Lung (tissue), 12 donors: ENCODE data around the gene PTPRD. TPM values are rescaled to one million over a fixed set of nuclear protein-coding genes. Genes with fewer than 3 reads are reported as not detected.

Experiments used
- ATAC-seq: fragments of 200-7000 bp; cut with Tn5 transposase; one replicate; pipeline ENCODE4 v1.9.1; 2020; ENCODE audit warnings: moderate number of reproducible peaks; ENCODE audit not compliant: insufficient read depth, low FRiP score
- DNase-seq, 3 donors: peaks; one replicate each; pipeline ENCODE4 v3.0.0-alpha.2; 2013 to 2017
- H3K27ac ChIP-seq, 2 donors: one replicate each; pipeline ENCODE4 v1.5.1; 2013; ENCODE audit warnings: mild to moderate bottlenecking in 2 of 2, moderate library complexity in 2 of 2, control low read depth in 1 of 2, inconsistent platforms in 1 of 2, low read depth in 1 of 2, low read length in 1 of 2
- H3K27me3 ChIP-seq, 3 donors: one replicate each; pipeline ENCODE4 v1.5.1; 2013; ENCODE audit warnings: low read length in 2 of 3; ENCODE audit not compliant: control insufficient read depth in 3 of 3, insufficient read depth in 3 of 3
- H3K36me3 ChIP-seq, 4 donors: one replicate each; pipeline ENCODE4 v1.5.1; 2013; ENCODE audit warnings: low read length in 4 of 4, mild to moderate bottlenecking in 1 of 4, moderate library complexity in 1 of 4; ENCODE audit not compliant: control insufficient read depth in 4 of 4, insufficient read depth in 4 of 4
- H3K4me1 ChIP-seq, 5 donors: one replicate each; pipeline ENCODE4 v1.5.1; 2013; ENCODE audit warnings: low read length in 5 of 5, mild to moderate bottlenecking in 2 of 5, moderate library complexity in 1 of 5; ENCODE audit not compliant: control insufficient read depth in 5 of 5, insufficient read depth in 5 of 5
- H3K4me3 ChIP-seq: one replicate; pipeline ENCODE4 v1.5.1; 2013; ENCODE audit warnings: mild to moderate bottlenecking, control low read depth, moderate library complexity
- H3K9ac ChIP-seq, 2 donors: one replicate each; pipeline ENCODE4 v1.5.1; 2013; ENCODE audit warnings: low read length in 2 of 2, control low read depth in 1 of 2; ENCODE audit not compliant: insufficient read depth in 1 of 2
- H3K9me3 ChIP-seq, 4 donors: one replicate each; pipeline ENCODE4 v1.5.1; 2013; ENCODE audit warnings: low read length in 3 of 4, mild to moderate bottlenecking in 1 of 4, moderate library complexity in 1 of 4; ENCODE audit not compliant: control insufficient read depth in 4 of 4, insufficient read depth in 3 of 4
- WGBS, 2 donors: extraction: QIAGEN DNeasy Blood & Tissue Kit; methylation state at CpG; one replicate each; pipeline ENCODE4 v1.1.7; 2013; 5-methylcytosine and 5-hydroxymethylcytosine counted together
- polyA plus RNA-seq, 2 donors: library from polyadenylated mRNA; stranded (reverse); fragments of 200-250 nt; gene quantifications; one replicate each; pipeline ENCODE4 v1.2.1, GENCODE V29; 2013
- total RNA-seq, 2 donors: library from RNA; depleted of rRNA in 1 of 2; stranded (reverse); fragments of >200 nt in 1 of 2; gene quantifications; one replicate each; pipeline ENCODE4 v1.2.1, GENCODE V29; 2014 to 2021
- TF ChIP-seq, protein P1 (sequence below): IDR thresholded peaks from 2 replicates; pipeline ENCODE4 v1.5.1; 2012; ENCODE audit warnings: mild to moderate bottlenecking; ENCODE audit errors: control extremely low read depth, extremely low read depth
- donor health status: control.
- donor health status: control.
- donor health status: Bipolar disorder and iron deficiency.
- donor health status: healthy.
- donor health status: DM: yes; HTN: yes; CAD: no.

The PTPRD gene
- total and polyA plus RNA-seq, 4 donors, result 1.9 to 145 (median 13.7) TPM

DNA sequence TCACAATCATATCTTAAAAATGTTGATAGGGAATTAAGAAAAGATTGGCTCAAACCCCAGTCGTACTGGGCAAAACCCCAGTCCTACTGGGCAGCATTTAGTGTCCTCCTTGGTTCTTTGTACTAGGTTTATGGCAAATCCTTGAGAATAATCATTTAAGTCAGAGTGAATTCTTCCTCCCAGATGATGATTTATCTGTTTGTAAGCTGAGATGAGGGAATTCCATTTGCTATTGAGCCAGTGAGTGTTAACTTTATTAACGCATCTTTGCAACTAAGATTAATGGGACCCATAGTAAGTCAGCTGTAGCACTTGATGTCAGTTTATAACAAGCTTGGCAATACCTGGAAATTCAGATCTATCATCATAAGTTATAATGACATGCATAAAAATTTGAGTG lies 1991.4 kb downstream of the PTPRD start:
- 91 to 93% methylated on average over 2 of the region's 2 CpGs for WGBS, 2 donors
- TF ChIP-seq, protein P1, sequence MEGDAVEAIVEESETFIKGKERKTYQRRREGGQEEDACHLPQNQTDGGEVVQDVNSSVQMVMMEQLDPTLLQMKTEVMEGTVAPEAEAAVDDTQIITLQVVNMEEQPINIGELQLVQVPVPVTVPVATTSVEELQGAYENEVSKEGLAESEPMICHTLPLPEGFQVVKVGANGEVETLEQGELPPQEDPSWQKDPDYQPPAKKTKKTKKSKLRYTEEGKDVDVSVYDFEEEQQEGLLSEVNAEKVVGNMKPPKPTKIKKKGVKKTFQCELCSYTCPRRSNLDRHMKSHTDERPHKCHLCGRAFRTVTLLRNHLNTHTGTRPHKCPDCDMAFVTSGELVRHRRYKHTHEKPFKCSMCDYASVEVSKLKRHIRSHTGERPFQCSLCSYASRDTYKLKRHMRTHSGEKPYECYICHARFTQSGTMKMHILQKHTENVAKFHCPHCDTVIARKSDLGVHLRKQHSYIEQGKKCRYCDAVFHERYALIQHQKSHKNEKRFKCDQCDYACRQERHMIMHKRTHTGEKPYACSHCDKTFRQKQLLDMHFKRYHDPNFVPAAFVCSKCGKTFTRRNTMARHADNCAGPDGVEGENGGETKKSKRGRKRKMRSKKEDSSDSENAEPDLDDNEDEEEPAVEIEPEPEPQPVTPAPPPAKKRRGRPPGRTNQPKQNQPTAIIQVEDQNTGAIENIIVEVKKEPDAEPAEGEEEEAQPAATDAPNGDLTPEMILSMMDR, result no peak

DNA sequence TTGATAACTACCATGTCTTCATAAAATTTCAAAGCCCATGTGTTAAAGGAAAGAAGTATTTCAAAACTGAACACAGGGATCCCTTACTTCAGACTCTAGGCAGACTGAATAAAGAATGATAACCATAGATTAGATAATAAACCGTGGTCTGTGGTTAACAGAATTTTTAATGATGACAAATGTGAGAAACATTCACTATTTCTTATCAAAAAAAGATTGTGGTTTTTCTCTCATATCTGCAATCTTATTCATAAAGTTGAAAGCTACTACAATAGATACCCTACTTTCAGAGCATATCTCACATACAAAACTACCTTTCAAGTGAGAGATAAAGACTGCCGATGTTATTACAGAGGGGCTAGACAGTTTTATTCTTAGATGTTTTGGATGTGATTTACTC lies 1996.4 kb downstream of the PTPRD start:
- Histone ChIP-seq H3K9ac (no peak overlapping the region), H3K27ac (no peak overlapping the region), H3K36me3 (no peaks in the 10 kb centered on the region), H3K27me3 (no peaks in the 10 kb centered on the region), H3K4me3 (no peak overlapping the region), H3K9me3 (no peaks in the 10 kb centered on the region), H3K4me1 (peaks cover 0 to 8% (median 0%) of the 10 kb centered on the region in 5 donors)
- no peak for DNase-seq
- TF ChIP-seq, protein P1, result no peak
- no peak for ATAC-seq
- 66 to 86% methylated on average over 2 of the region's 2 CpGs for WGBS, 2 donors

More for the DNA sequence above, 1991.4 kb downstream of the PTPRD start:
- no peak overlapping the region for H3K27ac ChIP-seq
- ATAC-seq (no peak), DNase-seq (no peak)
- no peaks in the 10 kb centered on the region for H3K9me3 ChIP-seq
- no peaks in the 10 kb centered on the region for H3K27me3 ChIP-seq
- no peak overlapping the region for H3K4me3 ChIP-seq
- no peaks in the 10 kb centered on the region for H3K4me1 ChIP-seq
- H3K9ac ChIP-seq, result no peak overlapping the region
- no peaks in the 10 kb centered on the region for H3K36me3 ChIP-seq

DNA sequence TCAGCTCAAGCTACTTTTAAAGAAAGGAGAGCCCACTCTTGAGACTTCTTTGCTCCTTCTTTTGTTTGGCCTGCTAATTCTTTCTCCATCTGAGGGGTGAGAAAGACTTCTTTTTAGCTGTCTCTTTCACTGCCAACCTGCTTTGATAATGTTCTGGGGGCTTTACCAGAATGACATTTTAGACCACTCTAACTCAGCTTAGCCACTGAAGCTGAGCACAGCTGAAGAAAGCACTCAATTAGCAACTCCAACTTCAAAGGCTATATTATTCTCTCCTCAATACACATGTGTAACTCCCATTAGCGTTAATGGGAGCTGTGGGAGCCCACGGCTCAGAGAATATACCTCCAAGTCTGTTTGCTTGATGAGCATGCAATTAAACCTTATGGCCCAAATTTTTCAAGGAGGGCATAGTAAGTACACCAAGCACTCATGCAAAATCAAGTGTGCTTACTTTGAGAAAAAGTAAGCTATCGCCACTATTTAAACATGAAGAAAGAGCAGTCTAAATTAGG lies 1997.8 kb downstream of the PTPRD start:
- 81 to 88% methylated on average over 3 of the region's 3 CpGs for WGBS, 2 donors
- ATAC-seq (no peak), DNase-seq (no peak)
- TF ChIP-seq, protein P1, result no peak
- no peak overlapping the region for H3K4me3 ChIP-seq
- H3K27me3 ChIP-seq, result no peaks in the 10 kb centered on the region
- H3K9ac ChIP-seq, result no peak overlapping the region
- H3K9me3 ChIP-seq, result no peaks in the 10 kb centered on the region
- H3K27ac ChIP-seq, result no peak overlapping the region
- no peaks in the 10 kb centered on the region for H3K36me3 ChIP-seq
- peaks cover 0 to 8% (median 0%) of the 10 kb centered on the region in 5 donors for H3K4me1 ChIP-seq

DNA sequence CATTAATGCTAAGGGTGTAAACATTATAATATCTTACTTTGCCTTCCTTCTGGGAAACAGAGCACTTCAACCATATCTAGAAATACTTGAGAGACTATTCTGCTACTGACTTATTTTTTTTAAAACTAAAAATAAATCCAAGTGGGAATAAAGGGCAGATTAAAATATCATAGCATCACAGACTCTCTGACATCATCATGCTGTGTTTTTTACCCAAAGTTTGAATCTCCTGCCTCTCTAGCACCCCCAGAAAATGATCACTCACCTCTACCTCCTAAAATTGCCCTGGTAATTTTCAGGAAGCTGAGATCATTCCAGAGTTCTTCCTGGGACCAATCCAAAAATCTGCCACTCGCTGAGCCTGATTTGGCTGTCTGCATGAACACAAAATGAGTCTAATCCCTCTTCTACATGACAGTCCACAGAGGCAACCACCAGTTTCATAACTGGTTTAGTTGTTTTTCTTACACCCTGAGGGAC lies 1999.4 kb downstream of the PTPRD start:
- ATAC-seq (no peak), DNase-seq (no peak)
- H3K4me1 ChIP-seq, result peaks cover 0 to 8% (median 0%) of the 10 kb centered on the region in 5 donors
- no peaks in the 10 kb centered on the region for H3K36me3 ChIP-seq
- 66 to 81% methylated on average over 1 of the region's 1 CpG for WGBS, 2 donors
- no peak overlapping the region for H3K9ac ChIP-seq
- TF ChIP-seq, protein P1, result no peak
- no peak overlapping the region for H3K4me3 ChIP-seq
- no peak overlapping the region for H3K27ac ChIP-seq
- H3K27me3 ChIP-seq, result no peaks in the 10 kb centered on the region
- no peaks in the 10 kb centered on the region for H3K9me3 ChIP-seq
